CD4-positive, alpha-beta T cell (primary cell): ENCODE data around the gene GRIN3B. TPM values are rescaled to one million over a fixed set of nuclear protein-coding genes. Genes with fewer than 3 reads are reported as not detected.

ENCODE experiments used
- ATAC-seq: fragments of 200-7000 bp; cut with Tn5 transposase; one replicate; pipeline ENCODE4 v1.10.0; 2022; ENCODE audit warnings: mild to moderate bottlenecking; ENCODE audit not compliant: poor library complexity
- CTCF ChIA-PET: fragments of 350-600 bp; sonication (Branson Sonifier 250); formaldehyde crosslinking; loops from one replicate; lab custom pipeline; 2021; ENCODE audit warnings: antibody characterized with exemption, inconsistent platforms; lab: Charles Lee
- POLR2A ChIA-PET: fragments of 350-600 bp; sonication (Branson Sonifier 250); formaldehyde crosslinking; loops from one replicate; lab custom pipeline; 2021; ENCODE audit warnings: antibody characterized with exemption, inconsistent platforms; lab: Charles Lee
- DNase-seq, 14 experiments: peaks; one replicate each; pipeline ENCODE4 v3.0.0-alpha.2; 2013 to 2020; ENCODE audit warnings: mixed read lengths in 2 of 14
- H3K27ac ChIP-seq, 2 donors: one replicate each; pipeline versions ENCODE4 v1.5.1 to v1.7.0; 2013; ENCODE audit warnings: low read length in 2 of 2, low read depth in 1 of 2, mild to moderate bottlenecking in 1 of 2
- H3K27me3 ChIP-seq, 2 experiments: 1 replicate in 1 of 2; 2 replicates in 1 of 2; pipeline versions ENCODE4 v1.6.1 to v1.7.0; 2013; ENCODE audit warnings: low read length in 2 of 2, control low read depth in 1 of 2, mild to moderate bottlenecking in 1 of 2, moderate library complexity in 1 of 2; ENCODE audit not compliant: insufficient read depth in 2 of 2, control insufficient read depth in 1 of 2
- H3K36me3 ChIP-seq: one replicate; pipeline ENCODE4 v1.6.1; 2013; ENCODE audit warnings: low read length, control low read depth; ENCODE audit not compliant: insufficient read depth
- H3K4me1 ChIP-seq: one replicate; pipeline ENCODE4 v1.6.1; 2013; ENCODE audit warnings: low read length, control low read depth; ENCODE audit not compliant: insufficient read depth
- H3K4me3 ChIP-seq: one replicate; pipeline ENCODE4 v1.5.1; 2013; ENCODE audit warnings: mild to moderate bottlenecking, low read length, moderate library complexity
- H3K9me3 ChIP-seq, 2 experiments: 1 replicate in 1 of 2; 2 replicates in 1 of 2; pipeline versions ENCODE4 v1.6.1 to v1.7.0; 2013; ENCODE audit warnings: low read length in 2 of 2, mild to moderate bottlenecking in 2 of 2, control low read depth in 1 of 2, moderate library complexity in 1 of 2; ENCODE audit not compliant: control insufficient read depth in 1 of 2, insufficient read depth in 1 of 2
- H3K27ac Mint-ChIP-seq: one replicate; pipeline ENCODE4 v1.8.0; 2020; ENCODE audit warnings: mixed read lengths
- H3K27me3 Mint-ChIP-seq: one replicate; pipeline ENCODE4 v1.8.0; 2021; ENCODE audit warnings: mixed read lengths
- H3K36me3 Mint-ChIP-seq: one replicate; pipeline ENCODE4 v1.8.0; 2021; ENCODE audit warnings: low read depth, mixed read lengths
- H3K4me1 Mint-ChIP-seq: one replicate; pipeline ENCODE4 v1.8.0; 2021; ENCODE audit warnings: low read depth, mixed read lengths
- H3K4me3 Mint-ChIP-seq: one replicate; pipeline ENCODE4 v1.8.0; 2020; ENCODE audit warnings: mild to moderate bottlenecking, mixed read lengths
- H3K9me3 Mint-ChIP-seq: one replicate; pipeline ENCODE4 v1.8.0; 2020; ENCODE audit warnings: mixed read lengths
- CTCF ChIP-seq: fragments of 200-600 bp; IDR thresholded peaks from one replicate; pipeline ENCODE4 v1.8.0; 2022; ENCODE audit warnings: antibody characterized with exemption, mild to moderate bottlenecking
- intact Hi-C, 2 experiments: fragments of 100-400 bp; cut with DNase I in 1 of 2; cut with micrococcal nuclease in 1 of 2; formaldehyde crosslinking; loops; one replicate each; pipeline versions ENCODE4 v1.15.1 to v1.9.0; 2023 to 2025; cut with DNase I, micrococcal nuclease
- polyA plus RNA-seq, 2 donors: library from polyadenylated mRNA; unstranded; fragments of 120-200 nt; gene quantifications; one replicate each; pipeline ENCODE4 v1.2.1, GENCODE V29; 2013
- total RNA-seq, 174 experiments: library from RNA in 2 of 174; stranded (reverse) in 2 of 174; gene quantifications; one replicate each; pipeline ENCODE4 v1.2.3 and lab custom pipeline; 2021 to 2026

Gene GRIN3B
- total RNA-seq (under 1 TPM; 0.17 to 0.22 TPM), total RNA-seq (lab: John Stamatoyannopoulos, UW) (0 to 2.0 (median 0.17) reads per million in 172 experiments)
- polyA plus RNA-seq (2013, experiment 1 of 2) = 0.13 TPM
- polyA plus RNA-seq (2013, experiment 2 of 2) = 0.12 TPM

- Histone ChIP-seq H3K4me3 (no peak within 1 kb of the TSS), H3K4me1 (peaks cover 35% of the 10 kb centered on the region), H3K27ac (no peak within 1 kb of the TSS), H3K9me3 (peaks cover 0 to 11% of the 10 kb centered on the region in 2 experiments), H3K27me3 (peaks cover 30 to 48% of the 10 kb centered on the region in 2 experiments), H3K36me3 (no peaks in the 10 kb centered on the region)
- POLR2A ChIA-PET = no interaction called here
- no peak within 1 kb of the TSS for H3K27ac Mint-ChIP-seq
- intact Hi-C loops = no loop called here
- H3K27me3 Mint-ChIP-seq = peaks cover 31% of the 10 kb centered on the region
- DNase-seq (peak; percentile 43 to 81 (median 58)), ATAC-seq (peak; percentile 10)
- CTCF ChIA-PET = no interaction called here
- TF ChIP-seq CTCF = peak; percentile 34
- H3K9me3 Mint-ChIP-seq = no peaks in the 10 kb centered on the region
- peaks cover 6% of the 10 kb centered on the region for H3K36me3 Mint-ChIP-seq
- peak within 1 kb of the TSS; percentile 46 for H3K4me3 Mint-ChIP-seq
- peaks cover 13% of the 10 kb centered on the region for H3K4me1 Mint-ChIP-seq
These were observed at the start of gene GRIN3B for GRCh38 chr19:1000095-1000494. GRIN3B (plus strand) TSS chr19:1000419; CDS start chr19:1000438, 19 bp downstream.

- Mint-ChIP-seq H3K27me3 (no peaks in the 10 kb centered on the region), H3K4me1 (no peaks in the 10 kb centered on the region), H3K4me3 (no peak overlapping the region), H3K36me3 (no peaks in the 10 kb centered on the region), H3K9me3 (no peaks in the 10 kb centered on the region), H3K27ac (no peak overlapping the region)
- DNase-seq = no peak
- intact Hi-C loops = no loop called here
- no peak overlapping the region for H3K27ac ChIP-seq
- no peak for ATAC-seq
- H3K4me3 ChIP-seq = no peak overlapping the region
- no peaks in the 10 kb centered on the region for H3K36me3 ChIP-seq
- peaks cover 23% of the 10 kb centered on the region for H3K4me1 ChIP-seq
- ChIA-PET POLR2A (interaction anchor here (0.6 kb wide), 1 partner anchor 10 kb away, joined by 3 read pairs; no protein-coding TSS in a partner anchor), CTCF (no interaction called here)
- no peaks in the 10 kb centered on the region for H3K9me3 ChIP-seq
- TF ChIP-seq CTCF = no peak
- no peaks in the 10 kb centered on the region for H3K27me3 ChIP-seq
These were observed 48.1 kb upstream of the GRIN3B start for GRCh38 chr19:952049-952679.

GRCh38 chr19:952680-953444 is 47.4 kb upstream of the GRIN3B start:
- intact Hi-C loops = no loop called here
- ATAC-seq = no peak
- POLR2A ChIA-PET = no interaction called here

More at GRCh38 chr19:952680-953444, 47.4 kb upstream of the GRIN3B start:
- H3K4me3 ChIP-seq = peak overlapping the region; percentile 40
- CTCF ChIA-PET = no interaction called here
- Mint-ChIP-seq H3K27ac (no peak overlapping the region), H3K4me3 (no peak overlapping the region), H3K4me1 (no peaks in the 10 kb centered on the region), H3K9me3 (no peaks in the 10 kb centered on the region), H3K27me3 (no peaks in the 10 kb centered on the region), H3K36me3 (no peaks in the 10 kb centered on the region)
- H3K9me3 ChIP-seq = no peaks in the 10 kb centered on the region
- no peaks in the 10 kb centered on the region for H3K36me3 ChIP-seq
- DNase-seq = peak in 3 of 14 experiments; percentile 17 to 37 (median 29)
- TF ChIP-seq CTCF = no peak
- no peak overlapping the region for H3K27ac ChIP-seq
- H3K4me1 ChIP-seq = peaks cover 23% of the 10 kb centered on the region
- H3K27me3 ChIP-seq = no peaks in the 10 kb centered on the region
